ENCODE results near the gene SNAPC1. TPM values are rescaled to one million over a fixed set of nuclear protein-coding genes. Genes with fewer than 3 reads are reported as not detected.

SNAPC1 gene
- total and polyA plus RNA-seq, 2 donors: 7.0 to 12.5 TPM

Other genes with a start within 250 kb of the SNAPC1 start
- 151 TPM for gene HIF1A, start 66.9 kb upstream of the SNAPC1 start, total RNA-seq
- 64.2 TPM for gene HIF1A, start 66.9 kb upstream of the SNAPC1 start, polyA plus RNA-seq
- 4.1 TPM for gene SYT16, start 50.3 kb downstream of the SNAPC1 start, total RNA-seq
- gene SYT16, start 50.3 kb downstream of the SNAPC1 start, polyA plus RNA-seq: 0.05 TPM